IPS DF 4.7 (cell line): ENCODE results near the gene KRTAP5-2.
"Not testable (repeated sequence)": the region's sequence is repeated elsewhere in the genome, so short reads cannot be mapped to it uniquely, and the experiment has no call there.

ENCODE experiments used
- DNase-seq: peaks from one replicate; pipeline ENCODE4 v3.0.0-alpha.2; 2013; ENCODE audit warnings: low spot score; ENCODE audit errors: extremely low read depth

KRTAP5-2 gene, protein sequence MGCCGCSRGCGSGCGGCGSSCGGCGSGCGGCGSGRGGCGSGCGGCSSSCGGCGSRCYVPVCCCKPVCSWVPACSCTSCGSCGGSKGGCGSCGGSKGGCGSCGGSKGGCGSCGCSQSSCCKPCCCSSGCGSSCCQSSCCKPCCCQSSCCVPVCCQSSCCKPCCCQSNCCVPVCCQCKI

DNA sequence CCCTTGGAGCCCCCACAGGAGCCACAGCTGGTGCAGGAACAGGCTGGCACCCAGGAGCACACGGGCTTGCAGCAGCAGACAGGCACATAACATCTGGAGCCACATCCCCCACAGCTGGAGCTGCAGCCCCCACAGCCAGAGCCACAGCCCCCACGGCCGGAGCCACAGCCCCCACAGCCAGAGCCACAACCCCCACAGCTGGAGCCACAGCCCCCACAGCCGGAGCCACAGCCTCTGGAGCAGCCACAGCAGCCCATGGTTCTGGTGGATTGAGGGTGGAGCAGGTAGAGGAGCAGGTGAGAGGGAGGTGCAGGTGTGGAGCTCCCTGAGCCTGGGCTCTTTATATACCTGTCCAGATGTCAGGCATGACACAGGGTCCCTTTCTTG is at the start of gene KRTAP5-2:
TSS of gene KRTAP5-2 (minus strand) at position 301 of the 387 bp plus-strand sequence. CDS start at position 257, 44 bp downstream.
- no peak for DNase-seq

DNA sequence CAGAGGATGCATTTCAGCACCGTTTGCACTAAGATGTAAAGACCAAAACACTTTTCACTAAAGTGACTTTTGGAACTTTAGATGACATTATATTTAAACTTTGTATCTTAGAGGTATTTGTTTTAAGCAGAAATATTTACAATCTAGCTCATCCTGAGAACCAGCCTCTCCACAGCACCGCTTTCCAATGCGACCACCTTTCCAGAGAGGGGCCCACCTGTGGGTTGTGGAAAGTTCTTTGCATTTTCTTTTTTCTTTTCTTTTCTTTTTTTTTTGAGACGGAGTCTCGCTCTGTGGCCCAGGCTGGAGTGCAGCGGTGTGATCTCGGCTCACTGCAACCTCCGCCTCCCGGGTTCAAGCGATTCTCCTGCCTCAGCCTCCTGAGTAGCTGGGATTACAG is 48.4 kb upstream of the KRTAP5-2 start:
- not testable (repeated sequence) for DNase-seq

DNA sequence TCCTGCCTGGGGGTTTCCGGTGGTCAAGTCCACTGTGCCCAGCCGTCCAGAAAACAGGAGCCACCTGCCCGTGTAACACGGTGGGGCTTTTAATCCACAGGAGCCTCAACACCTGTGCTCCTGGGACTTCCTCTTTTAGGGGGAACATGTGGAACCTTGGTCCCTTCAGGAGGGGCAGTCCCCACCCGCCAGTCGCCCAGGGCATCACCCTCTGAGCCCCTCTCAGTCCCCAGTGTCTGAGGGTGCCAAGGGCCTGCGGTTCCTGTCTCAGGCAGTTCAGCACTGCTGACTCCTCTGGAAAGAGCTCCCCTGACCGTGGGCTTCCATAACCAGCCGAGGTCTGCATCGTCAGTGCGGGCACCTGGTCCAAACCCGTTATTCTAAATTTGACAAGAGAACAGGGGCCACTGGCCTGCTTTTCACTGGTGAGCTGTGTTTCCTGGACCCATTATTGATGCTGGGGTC is 47.3 kb upstream of the KRTAP5-2 start:
- DNase-seq = no peak

DNA sequence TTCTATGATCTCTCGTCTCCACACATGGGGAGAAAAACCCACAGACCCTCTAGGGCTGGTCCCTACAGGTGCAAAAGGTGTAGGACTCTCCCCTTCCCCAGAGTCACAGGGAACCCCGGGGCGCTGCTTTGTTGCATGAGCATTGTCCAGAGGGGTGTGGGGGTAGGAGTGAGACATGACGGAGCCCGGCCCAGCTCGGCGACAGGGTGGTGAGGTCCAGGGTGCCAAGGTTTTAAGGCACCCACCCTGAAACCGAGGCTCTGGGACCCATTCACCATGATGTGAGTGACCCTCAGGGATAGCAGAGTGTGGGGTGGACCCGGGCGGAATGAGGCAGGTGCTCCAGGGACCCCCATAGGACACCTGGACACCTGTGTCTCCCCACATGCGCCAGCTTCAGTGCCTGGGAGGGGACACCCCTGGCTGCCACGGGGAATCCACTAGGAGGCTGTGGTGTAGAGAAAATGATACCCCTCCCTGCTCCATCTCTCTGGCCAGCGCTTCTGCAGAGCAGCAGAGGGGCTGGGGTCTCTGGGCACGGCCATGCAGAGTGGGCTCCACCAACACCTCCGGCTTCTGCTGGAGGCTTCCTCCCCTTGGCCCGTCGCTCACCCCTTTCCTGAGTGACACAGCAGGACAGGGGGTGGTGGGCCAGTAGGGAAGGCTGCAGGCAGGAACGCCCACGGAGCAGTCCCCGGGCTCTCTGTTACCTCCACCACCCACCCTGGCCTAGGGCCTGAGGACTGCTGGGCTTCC is 46.7 kb upstream of the KRTAP5-2 start:
- DNase-seq = no peak

DNA sequence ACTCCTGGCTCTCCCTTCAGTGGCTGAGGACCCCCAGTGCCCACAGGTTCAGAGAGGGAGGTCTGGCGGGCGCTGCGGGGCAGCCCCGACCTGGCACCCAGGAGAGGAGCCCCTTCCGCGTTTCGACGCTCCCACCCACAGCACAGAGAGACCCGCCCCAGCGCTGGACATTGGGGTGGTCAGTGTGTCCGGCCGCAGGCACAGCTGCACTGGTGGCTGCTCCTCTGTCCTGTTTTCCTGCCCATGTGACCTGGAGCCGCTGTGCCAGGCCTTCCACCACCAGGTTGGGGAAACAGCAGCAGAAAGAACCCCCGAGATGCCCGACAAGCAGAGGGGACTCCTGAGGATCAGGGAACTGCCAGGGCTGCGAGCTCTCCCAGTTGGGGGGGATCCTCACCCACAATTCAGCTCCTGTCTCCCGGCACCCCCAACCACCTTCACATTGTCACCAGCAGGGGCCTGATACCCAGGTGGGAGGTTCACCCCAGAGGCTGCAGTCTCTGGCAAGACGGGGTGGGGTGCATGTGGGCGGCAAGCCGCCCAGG is 45.1 kb upstream of the KRTAP5-2 start:
- DNase-seq = no peak

DNA sequence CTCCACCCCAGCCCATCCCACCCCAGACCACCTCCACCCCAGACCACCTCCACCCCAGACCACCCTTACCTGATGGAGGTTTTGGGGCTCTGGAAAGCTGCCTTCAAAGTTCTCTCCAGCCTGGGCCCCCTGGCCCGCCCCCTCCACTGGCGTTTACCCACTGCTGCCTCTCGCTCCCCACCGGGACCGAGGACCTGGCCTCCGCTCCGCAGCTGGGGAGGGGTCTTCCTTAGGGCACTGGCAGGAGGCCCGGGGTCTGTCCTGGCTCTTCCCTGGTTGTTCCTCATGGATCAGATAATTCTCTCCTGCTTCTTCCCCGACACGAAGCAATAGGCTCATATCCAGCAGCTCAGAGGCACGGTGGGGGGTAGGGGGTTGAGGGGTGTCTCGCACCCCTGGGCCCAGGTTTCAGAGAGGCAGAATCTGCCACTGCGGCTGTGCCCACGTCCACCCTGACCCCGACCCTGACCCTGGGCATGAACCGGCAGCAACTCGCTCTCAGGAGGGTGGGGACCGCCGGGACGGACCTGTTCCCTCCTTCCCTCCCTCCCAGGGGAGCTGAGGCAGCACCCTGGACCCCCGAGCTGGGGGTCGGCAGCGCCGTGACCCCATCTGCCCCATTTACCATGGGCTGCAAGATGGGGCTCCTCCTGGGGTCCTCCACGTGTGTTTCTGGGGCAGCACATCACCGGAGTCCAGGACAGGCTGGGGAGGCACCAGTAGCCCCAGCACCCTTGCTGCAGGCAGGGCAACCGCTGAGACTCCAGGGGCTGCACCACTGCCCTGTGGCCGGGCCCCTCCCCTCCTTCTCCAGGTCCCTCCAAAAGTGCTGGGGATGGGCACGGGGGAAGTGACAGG is 44.4 kb upstream of the KRTAP5-2 start:
- no peak for DNase-seq

DNA sequence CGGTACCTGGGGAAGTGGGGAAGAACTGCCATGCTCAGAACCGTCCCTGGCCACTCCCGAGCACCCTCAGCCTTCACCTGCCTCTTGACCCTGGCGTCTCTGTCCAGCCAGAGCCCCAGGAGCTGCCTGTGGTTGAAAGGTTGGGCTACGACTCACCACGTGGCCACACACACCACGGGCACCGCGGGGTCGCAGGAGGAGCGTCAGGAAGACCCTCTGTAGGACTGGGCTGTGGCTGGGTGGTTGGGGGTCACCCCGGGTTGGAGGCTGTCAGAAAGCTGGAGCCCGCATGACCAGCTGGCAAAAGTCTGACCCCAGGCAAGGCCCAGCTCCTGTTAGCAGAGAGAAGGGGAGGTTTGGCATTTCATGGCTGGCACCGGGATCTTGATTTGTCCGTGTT is 43.0 kb upstream of the KRTAP5-2 start:
- no peak for DNase-seq

DNA sequence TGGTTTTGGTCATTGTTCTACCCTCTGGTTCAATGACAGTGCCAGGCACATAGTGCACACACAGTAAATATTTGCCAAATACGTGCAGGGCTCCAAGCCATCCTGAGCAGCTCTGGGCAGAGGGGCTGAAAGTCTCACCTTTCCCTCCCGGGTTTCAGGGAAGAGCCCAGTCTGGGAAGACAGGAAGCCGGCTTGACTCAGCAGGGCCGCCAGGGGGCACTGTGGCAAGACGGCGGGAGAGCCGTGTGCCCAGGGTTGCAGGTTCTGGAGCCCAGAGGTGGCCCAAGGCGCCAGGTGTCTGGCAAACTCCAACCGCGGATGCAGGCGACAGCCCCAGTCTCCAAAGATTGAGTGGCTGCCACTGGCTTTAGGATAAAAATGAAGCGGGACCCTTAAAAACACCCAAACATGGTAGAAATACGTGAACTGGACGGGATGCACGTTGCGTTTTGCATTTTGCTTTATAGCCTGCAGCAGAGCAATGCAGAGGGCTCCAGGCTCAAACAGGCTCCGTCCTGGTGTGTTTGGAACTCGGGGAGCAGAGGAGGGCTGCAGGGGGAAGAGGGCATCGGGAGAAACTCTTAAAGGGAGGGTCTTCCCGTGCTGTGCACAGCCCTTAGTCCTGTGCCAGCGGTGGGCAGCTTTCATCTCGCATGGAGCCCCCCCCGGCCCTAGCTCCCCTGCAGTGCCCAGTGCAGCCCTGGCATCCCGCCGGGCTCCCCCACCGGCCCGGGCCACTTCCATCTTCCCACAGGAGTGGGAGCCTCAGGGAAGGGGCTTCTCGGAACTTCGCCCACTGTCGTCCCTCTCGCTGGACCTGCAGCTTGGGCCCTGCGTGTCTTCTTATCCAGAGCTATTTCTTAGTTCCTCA is 42.2 kb upstream of the KRTAP5-2 start:
- DNase-seq = no peak

DNA sequence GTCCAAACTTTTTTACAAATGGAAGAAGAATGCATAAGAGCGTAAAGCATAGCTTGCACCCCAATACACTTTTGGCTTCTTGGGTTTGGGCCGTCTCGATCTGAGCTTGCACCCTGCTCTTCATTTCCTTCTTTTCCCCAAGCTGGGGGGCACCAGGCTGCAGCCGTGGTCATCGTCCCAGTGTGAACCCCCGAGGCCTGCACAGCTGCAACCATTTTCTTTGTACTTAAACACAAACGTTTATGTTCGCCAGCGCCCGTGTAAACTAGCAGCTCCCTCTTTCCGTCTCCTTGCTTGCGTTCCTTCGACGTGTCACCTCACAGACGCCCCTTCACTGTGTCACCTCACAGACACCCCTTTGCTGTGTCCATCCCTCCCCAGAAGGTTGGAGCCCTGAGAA is 41.6 kb upstream of the KRTAP5-2 start:
- DNase-seq = no peak

DNA sequence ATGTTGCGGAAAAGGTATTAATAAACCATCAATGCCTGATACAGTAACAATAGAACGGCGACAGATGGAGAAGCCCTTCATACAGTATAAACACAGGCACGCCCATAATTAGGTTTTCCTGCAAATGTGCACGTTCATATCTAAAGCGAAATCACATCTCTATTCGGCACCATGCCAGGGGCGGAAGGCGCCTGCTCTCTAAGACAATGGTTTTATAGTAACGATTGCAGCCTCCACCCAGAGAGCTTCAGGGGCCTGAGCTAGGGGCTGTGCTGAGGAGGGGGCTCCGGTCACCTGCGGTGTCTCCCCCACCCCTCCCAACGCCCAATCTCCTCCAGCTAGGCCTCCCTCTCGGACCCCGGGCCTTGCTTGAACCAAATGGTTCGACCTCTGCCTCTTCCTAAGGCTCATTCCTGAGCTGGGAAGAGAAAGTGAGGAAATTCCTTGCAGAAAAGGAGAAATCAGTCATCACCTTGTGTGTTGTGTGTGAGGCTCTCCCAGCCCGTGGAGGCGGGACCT is 41.1 kb upstream of the KRTAP5-2 start:
- DNase-seq = no peak

DNA sequence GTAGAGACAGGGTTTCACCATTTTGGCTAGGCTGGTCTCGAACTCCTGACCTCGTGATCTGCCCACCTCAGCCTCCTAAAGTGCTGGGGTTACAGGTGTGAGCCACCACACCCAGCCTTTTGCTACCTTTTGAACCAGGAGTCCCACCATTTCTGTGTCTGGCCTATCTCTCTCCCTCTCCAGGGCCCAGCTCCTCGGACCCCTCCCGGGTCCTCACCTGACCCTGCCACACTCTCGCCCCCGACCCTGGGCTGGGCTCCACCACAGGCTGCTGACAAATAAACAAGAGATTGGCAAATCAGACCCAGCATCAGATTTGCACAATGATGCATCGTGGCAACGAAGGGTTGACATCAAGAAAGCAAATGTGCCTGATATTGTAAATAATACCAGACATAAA is 40.2 kb upstream of the KRTAP5-2 start:
- no peak for DNase-seq

DNA sequence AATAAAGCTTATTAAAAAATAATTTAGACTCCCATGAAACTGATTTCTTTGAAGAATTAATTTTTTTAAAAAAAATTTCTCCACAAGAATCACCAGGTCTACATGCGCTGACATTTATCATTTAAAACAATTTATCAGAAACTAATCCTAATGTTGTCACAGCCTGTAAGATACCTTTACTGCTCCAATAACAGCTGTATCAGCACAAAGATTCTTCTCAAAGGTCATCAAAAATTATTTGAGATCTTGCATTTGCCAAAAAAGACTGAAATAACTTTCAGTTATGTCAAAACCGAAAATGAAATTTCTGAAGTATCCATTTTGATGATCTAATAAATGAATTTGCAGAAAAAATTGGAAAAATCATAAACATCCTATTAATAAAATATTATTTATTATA is 39.5 kb upstream of the KRTAP5-2 start:
- DNase-seq = no peak

DNA sequence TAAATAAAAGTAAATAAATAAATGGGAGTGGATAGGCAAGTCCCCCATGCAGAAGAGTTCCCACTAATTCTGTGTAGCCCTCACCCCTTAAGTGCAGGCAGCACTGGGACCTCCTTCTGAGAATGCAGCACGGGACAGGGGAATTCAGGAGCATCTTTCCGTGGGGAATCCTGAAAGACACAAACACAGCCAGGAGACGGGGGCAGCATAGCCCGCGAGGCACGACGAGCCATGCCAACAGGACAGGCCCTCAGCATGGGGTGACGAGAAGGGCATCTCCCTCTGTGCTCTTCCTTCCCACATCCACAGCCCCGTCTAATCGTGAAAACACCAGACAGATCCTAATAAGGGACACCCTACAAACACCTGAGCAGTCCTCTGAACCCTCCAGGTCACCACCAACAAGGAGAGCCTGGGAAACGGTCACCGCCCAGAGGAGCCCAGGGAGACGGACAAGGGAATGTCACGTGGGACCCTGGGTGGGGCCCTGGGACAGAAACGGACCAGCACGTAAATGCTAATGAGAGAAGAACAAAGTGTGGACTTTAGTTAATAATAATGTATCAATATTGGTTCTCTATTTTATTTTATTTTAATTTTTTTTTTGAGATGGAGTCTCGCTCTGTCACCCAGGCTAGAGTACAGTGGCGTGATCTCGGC is 38.3 kb upstream of the KRTAP5-2 start:
- no peak for DNase-seq

DNA sequence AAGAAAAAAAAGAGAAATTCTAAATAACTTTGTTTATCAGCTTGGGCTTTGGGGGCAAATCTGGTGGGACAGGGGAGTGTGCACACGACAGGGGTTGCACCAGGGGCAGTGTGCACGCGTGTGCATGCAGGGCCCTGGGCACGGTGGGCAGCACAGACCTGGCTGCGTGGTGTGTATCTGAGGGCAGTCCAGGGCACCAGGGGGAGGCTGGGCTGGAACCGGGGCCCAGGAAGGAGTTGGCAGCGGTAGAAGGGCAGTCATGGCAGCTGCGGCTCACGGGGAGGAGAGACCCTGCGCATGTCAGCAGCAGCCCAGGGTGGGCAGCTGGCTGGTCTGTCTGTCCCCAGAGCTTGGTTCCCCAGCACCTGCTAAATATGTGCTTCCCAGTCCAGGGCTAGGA is 35.8 kb upstream of the KRTAP5-2 start:
- no peak for DNase-seq

DNA sequence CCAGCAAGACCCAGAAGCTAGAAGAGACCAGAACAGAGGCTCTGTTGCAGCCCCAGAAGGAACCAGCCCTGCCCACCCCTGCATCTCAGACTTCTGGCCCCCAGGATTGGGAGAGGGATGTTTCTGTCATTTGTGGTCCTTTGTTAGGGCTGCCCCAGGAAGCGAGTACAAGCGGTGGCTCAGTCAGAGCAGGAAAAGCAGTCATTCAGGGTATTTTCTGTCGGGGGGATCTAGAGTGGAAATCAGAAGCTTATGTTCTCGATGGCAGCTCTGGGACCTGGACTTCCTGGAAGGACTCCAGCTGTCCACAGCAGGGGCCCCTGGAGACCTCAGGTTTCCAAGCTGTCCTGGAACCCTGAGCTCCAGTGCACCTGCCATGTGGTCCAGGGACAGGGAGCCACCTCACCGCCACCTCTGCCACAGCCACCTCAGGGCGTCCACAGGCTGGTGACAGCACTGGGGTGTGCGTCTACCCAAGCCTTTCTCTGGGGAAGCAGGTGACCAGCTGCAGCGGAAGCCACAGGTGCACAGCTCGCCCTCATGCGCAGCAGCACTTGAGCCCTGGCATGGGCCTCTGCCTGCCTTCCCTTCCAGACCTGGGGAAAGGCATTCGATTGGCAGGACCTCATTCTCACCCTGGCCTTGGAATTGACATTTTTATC is 34.1 kb upstream of the KRTAP5-2 start:
- DNase-seq = no peak

DNA sequence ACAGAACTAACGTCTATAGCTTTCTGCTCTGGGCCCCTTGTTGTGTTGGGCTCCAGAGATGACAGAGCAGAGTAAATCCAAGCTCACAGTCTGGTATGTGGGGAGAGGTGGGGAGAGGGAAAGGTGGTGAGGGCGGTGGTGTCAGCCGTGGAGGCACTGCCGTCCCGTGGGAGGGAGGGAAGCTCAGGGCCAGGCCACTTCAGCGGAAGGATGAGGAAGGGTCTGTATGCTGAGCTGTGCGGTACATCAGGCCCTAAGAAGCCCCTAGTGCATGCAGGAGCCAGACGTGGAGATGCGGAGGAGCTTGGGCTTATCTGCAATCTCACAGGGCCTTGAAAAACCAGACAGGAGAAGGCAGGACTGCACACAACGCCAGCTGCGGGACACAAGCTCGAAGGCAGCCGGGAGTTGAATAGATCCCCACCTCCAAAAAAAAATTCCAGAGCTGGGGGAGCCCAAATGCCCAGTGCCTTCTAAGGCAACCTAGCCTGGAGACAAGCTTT is 33.0 kb upstream of the KRTAP5-2 start:
- no peak for DNase-seq

DNA sequence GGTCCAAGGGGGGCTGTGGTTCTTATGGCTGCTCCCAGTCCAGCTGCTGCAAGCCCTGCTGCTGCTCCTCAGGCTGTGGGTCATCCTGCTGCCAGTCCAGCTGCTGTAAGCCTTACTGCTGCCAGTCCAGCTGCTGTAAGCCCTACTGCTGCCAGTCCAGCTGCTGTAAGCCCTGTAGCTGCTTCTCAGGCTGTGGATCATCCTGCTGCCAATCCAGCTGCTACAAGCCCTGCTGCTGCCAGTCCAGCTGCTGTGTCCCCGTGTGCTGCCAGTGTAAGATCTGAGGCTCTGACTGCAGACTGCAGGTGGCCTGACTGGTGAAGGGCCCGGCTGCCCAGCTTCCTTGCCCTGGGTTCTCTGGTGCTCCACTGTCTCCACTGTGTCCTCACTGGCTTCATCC is 32.2 kb upstream of the KRTAP5-2 start:
- DNase-seq = no peak

DNA sequence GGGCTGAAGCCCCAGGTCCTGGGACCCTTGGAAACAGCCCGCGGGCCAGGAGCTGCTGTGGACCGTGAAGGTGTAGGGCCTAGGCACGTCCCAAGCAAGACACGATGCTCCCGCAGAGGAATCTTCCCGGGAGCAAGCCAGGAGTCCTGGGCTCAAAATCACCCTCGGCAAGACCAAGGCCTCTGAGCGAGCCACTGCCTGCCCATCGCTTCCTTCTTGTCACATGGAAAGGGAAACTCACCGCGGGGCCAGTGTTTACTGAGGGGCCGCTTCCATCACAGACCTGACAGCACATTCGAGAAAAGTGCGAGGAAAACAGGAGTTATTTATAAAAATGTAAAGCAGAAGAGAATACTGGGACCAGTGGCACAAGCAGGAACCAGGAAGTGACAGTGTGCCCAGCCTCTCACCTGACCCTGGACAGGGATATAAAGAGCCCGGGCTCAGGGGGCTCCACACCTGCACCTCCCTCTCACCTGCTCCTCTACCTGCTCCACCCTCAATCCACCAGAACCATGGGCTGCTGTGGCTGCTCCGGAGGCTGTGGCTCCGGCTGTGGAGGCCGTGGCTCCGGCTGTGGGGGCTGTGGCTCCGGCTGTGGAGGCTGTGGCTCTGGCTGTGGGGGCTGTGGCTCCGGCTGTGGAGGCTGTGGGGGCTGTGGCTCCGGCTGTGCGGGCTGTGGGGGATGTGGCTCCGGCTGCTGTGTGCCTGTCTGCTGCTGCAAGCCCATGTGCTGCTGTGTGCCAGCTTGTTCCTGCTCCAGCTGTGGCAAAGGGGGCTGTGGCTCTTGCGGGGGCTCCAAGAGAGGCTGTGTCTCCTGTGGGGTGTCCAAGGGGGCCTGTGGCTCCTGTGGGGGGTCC is 31.5 kb upstream of the KRTAP5-2 start, which contains the start of gene KRTAP5-5:
TSS of gene KRTAP5-5 (plus strand) at position 450 of the 860 bp plus-strand sequence. CDS start at position 516, 66 bp downstream.
- no peak for DNase-seq
